ENCODE results near the gene RNF215. TPM values are rescaled to one million over a fixed set of nuclear protein-coding genes. Genes with fewer than 3 reads are reported as not detected.

Gene RNF215
- total and polyA plus RNA-seq, 2 of the 13 experiments (the other 11 are each of a cell fraction or from before 2014, with no cell fraction given): 5.3 to 6.1 TPM

- no peak for TF ChIP-seq ZNF142 (CRISPR knock-in tag; IDR thresholded peaks at IDR 0.05)
- no peak for TF ChIP-seq ZNF589 (CRISPR knock-in tag; conservative IDR thresholded peaks at IDR 0.05)
- TF ChIP-seq HNRNPUL1 (IDR thresholded peaks at IDR 0.05; ENCODE audit: low read depth, low read length): no peak
- TF ChIP-seq POGZ (CRISPR knock-in tag; IDR thresholded peaks at IDR 0.05): peak; percentile 64
- TF ChIP-seq, protein P1, sequence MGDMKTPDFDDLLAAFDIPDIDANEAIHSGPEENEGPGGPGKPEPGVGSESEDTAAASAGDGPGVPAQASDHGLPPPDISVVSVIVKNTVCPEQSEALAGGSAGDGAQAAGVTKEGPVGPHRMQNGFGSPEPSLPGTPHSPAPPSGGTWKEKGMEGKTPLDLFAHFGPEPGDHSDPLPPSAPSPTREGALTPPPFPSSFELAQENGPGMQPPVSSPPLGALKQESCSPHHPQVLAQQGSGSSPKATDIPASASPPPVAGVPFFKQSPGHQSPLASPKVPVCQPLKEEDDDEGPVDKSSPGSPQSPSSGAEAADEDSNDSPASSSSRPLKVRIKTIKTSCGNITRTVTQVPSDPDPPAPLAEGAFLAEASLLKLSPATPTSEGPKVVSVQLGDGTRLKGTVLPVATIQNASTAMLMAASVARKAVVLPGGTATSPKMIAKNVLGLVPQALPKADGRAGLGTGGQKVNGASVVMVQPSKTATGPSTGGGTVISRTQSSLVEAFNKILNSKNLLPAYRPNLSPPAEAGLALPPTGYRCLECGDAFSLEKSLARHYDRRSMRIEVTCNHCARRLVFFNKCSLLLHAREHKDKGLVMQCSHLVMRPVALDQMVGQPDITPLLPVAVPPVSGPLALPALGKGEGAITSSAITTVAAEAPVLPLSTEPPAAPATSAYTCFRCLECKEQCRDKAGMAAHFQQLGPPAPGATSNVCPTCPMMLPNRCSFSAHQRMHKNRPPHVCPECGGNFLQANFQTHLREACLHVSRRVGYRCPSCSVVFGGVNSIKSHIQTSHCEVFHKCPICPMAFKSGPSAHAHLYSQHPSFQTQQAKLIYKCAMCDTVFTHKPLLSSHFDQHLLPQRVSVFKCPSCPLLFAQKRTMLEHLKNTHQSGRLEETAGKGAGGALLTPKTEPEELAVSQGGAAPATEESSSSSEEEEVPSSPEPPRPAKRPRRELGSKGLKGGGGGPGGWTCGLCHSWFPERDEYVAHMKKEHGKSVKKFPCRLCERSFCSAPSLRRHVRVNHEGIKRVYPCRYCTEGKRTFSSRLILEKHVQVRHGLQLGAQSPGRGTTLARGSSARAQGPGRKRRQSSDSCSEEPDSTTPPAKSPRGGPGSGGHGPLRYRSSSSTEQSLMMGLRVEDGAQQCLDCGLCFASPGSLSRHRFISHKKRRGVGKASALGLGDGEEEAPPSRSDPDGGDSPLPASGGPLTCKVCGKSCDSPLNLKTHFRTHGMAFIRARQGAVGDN (CRISPR knock-in tag; IDR thresholded peaks at IDR 0.05): peak; percentile 44; the same call in 1 of the 2 replicates
- TF ChIP-seq ZBTB7A (CRISPR knock-in tag; IDR thresholded peaks at IDR 0.05): no peak
- no peak for TF ChIP-seq SP5 (CRISPR knock-in tag; IDR thresholded peaks at IDR 0.05; ENCODE audit: borderline replicate concordance, low read depth)
- TF ChIP-seq ZNF251 (CRISPR knock-in tag; IDR thresholded peaks at IDR 0.05): no peak
- TF ChIP-seq AGO1 (IDR thresholded peaks at IDR 0.05; ENCODE audit: low read depth, low read length, poor library complexity, severe bottlenecking): no peak
- no peak for TF ChIP-seq MAFK (conservative IDR thresholded peaks at IDR 0.05 in 1 of 2, IDR thresholded peaks at IDR 0.05 in 1 of 2; ENCODE audit: low read length in 2 of 2)
- peak; percentile 92 for TF ChIP-seq ZBTB33 (CRISPR knock-in tag; IDR thresholded peaks at IDR 0.05)
- TF ChIP-seq ZNF720 (CRISPR knock-in tag; IDR thresholded peaks at IDR 0.05): no peak
- no peak for TF ChIP-seq GATAD2A (CRISPR knock-in tag; IDR thresholded peaks at IDR 0.05)
- peak; percentile 69 for TF ChIP-seq ELF1 (CRISPR knock-in tag; IDR thresholded peaks at IDR 0.05)
- no peak for TF ChIP-seq SOX5 (CRISPR knock-in tag; IDR thresholded peaks at IDR 0.05; ENCODE audit: borderline replicate concordance)
- TF ChIP-seq SRY (CRISPR knock-in tag; IDR thresholded peaks at IDR 0.05): no peak
- no peak for TF ChIP-seq RNF2 (conservative IDR thresholded peaks at IDR 0.05; ENCODE audit: low read depth)
These were observed 48.5 kb upstream of the RNF215 start (continued) for GRCh38 chr22:30435674-30436126.
